Duodenal mucosa (tissue), 2 donors: Measurements from ENCODE around the gene STIM1.
"Not testable (repeated sequence)": the region's sequence is repeated elsewhere in the genome, so short reads cannot be mapped to it uniquely, and the experiment has no call there.

Experiments used
- H3K27ac ChIP-seq: one replicate; pipeline ENCODE4 v1.7.0; 2013; ENCODE audit warnings: low read depth, low read length
- H3K27me3 ChIP-seq, 2 donors: one replicate each; pipeline ENCODE4 v1.7.0; 2013; ENCODE audit warnings: low read length in 2 of 2, control low read depth in 1 of 2; ENCODE audit not compliant: insufficient read depth in 2 of 2, control insufficient read depth in 1 of 2
- H3K36me3 ChIP-seq, 2 donors: one replicate each; pipeline ENCODE4 v1.7.0; 2013; ENCODE audit warnings: low read length in 2 of 2, control low read depth in 1 of 2; ENCODE audit not compliant: insufficient read depth in 2 of 2, control insufficient read depth in 1 of 2
- H3K4me1 ChIP-seq, 2 donors: one replicate each; pipeline ENCODE4 v1.7.0; 2013; ENCODE audit warnings: low read length in 2 of 2, control low read depth in 1 of 2; ENCODE audit not compliant: insufficient read depth in 2 of 2, control insufficient read depth in 1 of 2
- H3K4me3 ChIP-seq, 2 donors: one replicate each; pipeline ENCODE4 v1.7.0; 2013; ENCODE audit warnings: low read length in 2 of 2, low read depth in 1 of 2
- H3K9ac ChIP-seq, 2 donors: one replicate each; pipeline ENCODE4 v1.7.0; 2013; ENCODE audit warnings: low read length in 2 of 2, low read depth in 1 of 2
- H3K9me3 ChIP-seq, 2 donors: one replicate each; pipeline ENCODE4 v1.7.0; 2013; ENCODE audit warnings: low read length in 2 of 2, control low read depth in 1 of 2; ENCODE audit not compliant: control insufficient read depth in 1 of 2

The STIM1 gene

DNA sequence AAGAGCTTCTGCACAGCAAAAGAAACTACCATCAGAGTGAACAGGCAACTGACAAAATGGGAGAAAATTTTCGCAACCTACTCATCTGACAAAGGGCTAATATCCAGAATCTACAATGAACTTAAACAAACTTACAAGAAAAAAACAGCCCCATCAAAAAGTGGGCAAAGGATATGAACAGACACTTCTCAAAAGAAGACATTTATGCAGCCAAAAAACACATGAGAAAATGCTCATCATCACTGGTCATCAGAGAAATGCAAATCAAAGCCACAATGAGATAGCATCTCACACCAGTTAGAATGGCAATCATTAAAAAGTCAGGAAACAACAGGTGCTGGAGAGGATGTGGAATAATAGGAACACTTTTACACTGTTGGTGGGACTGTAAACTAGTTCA is 149.3 kb downstream of the STIM1 start:
- H3K9ac ChIP-seq, H3K9me3 ChIP-seq, H3K27ac ChIP-seq, H3K36me3 ChIP-seq, H3K27me3 ChIP-seq, H3K4me3 ChIP-seq, H3K4me1 ChIP-seq: not testable (repeated sequence)

DNA sequence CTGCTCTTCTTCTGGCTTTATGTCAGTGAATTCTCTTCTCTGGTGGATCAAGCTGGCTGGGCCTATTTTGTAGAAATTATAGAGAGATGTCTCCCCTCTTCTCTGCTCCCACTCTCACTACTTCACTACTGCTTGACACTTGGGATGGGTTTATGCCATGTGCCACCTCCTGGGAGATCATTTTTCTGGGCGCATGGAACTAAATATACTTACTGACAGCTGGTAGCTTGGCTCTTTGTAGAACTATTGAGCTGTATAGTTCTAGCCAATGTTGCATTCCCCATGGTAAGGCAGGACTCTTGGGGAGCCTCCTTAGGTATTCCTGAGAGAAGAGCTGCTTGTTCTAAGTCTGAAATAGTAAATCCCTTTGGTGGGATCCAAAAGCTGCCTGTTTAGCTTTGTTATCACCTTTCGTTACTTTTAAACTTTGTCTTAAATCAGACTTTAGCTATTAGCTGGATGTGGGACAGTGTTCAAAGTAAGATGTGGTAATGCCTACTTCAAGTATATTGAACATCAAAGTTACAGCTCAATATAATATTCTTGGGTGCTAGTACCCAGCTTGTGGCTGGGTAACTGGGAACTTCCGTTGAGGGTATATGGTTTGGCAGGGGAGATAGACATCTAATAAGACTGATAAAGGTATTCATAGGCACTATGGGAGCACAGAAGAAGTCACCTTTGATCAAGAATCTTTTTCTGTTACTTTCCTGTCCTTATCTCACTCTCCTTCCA is 151.6 kb downstream of the STIM1 start:
- H3K9me3 ChIP-seq = no peaks in the 10 kb centered on the region
- H3K27ac ChIP-seq = no peak overlapping the region
- H3K27me3 ChIP-seq = no peaks in the 10 kb centered on the region
- H3K9ac ChIP-seq = no peak overlapping the region
- no peaks in the 10 kb centered on the region for H3K36me3 ChIP-seq
- H3K4me1 ChIP-seq = no peaks in the 10 kb centered on the region
- no peak overlapping the region for H3K4me3 ChIP-seq

DNA sequence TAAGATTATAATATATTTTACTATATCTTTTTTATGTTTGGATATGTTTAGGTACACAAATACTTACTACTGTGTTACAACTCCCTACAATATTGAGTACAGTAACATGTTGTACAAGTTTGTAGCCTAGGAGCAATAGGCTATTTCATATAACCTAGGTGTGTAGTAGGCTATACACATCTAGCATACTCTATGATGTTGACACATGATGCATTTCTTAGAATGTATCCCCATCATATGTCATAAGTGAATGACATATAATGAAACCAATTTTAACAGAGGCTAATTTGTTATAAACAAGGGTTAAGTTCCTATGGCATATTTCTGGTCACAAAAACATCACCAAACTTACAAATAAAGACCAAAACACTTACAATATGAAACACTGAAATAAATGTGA is 152.7 kb downstream of the STIM1 start:
- no peaks in the 10 kb centered on the region for H3K9me3 ChIP-seq
- H3K27me3 ChIP-seq = no peaks in the 10 kb centered on the region
- H3K4me3 ChIP-seq = no peak overlapping the region
- H3K27ac ChIP-seq = no peak overlapping the region
- no peaks in the 10 kb centered on the region for H3K36me3 ChIP-seq
- H3K9ac ChIP-seq = no peak overlapping the region
- H3K4me1 ChIP-seq = no peaks in the 10 kb centered on the region

GRCh38 chr11:4016602-4017001 is 161.1 kb downstream of the STIM1 start:
- not testable (repeated sequence) for H3K27ac ChIP-seq, H3K9me3 ChIP-seq, H3K9ac ChIP-seq, H3K4me1 ChIP-seq, H3K4me3 ChIP-seq, H3K36me3 ChIP-seq, H3K27me3 ChIP-seq

- no peaks in the 10 kb centered on the region for H3K9me3 ChIP-seq
- no peaks in the 10 kb centered on the region for H3K27me3 ChIP-seq
- no peaks in the 10 kb centered on the region for H3K36me3 ChIP-seq
Measured at GRCh38 chr11:4017129-4017528, 161.7 kb downstream of the STIM1 start.

DNA sequence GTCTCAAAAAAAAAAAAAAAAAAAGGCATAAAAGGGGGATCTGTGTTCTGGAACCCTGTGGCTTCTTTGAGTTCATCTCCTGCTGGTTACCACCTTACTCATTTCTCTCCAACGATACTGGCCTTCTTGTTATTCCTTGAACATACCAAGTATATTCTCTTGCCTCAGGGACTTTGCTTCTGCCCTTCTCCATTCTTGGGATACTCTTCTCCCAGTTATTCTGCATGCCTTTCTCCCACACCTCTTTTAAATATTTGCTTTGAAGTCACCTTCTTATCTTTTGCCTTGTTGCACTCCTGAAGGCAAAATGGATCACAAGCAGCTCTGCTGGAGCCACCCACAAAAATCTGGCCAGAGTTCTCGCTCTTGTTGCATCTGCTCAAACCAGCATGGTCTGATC is 163.2 kb downstream of the STIM1 start:
- Histone ChIP-seq H3K9ac (no peak overlapping the region), H3K9me3 (no peaks in the 10 kb centered on the region), H3K4me1 (no peaks in the 10 kb centered on the region), H3K4me3 (no peak overlapping the region), H3K27ac (no peak overlapping the region), H3K27me3 (no peaks in the 10 kb centered on the region), H3K36me3 (peaks cover 0 to 1% of the 10 kb centered on the region in 2 donors)

More at GRCh38 chr11:4017129-4017528, 161.7 kb downstream of the STIM1 start:
- no peaks in the 10 kb centered on the region for H3K4me1 ChIP-seq
- no peak overlapping the region for H3K4me3 ChIP-seq
- H3K9ac ChIP-seq = no peak overlapping the region
- no peak overlapping the region for H3K27ac ChIP-seq

GRCh38 chr11:4019891-4020290 is 164.4 kb downstream of the STIM1 start:
- H3K36me3 ChIP-seq = peaks cover 0 to 5% of the 10 kb centered on the region in 2 donors
- no peaks in the 10 kb centered on the region for H3K27me3 ChIP-seq
- no peaks in the 10 kb centered on the region for H3K4me1 ChIP-seq
- H3K4me3 ChIP-seq = no peak overlapping the region
- no peaks in the 10 kb centered on the region for H3K9me3 ChIP-seq
- H3K9ac ChIP-seq = no peak overlapping the region
- H3K27ac ChIP-seq = no peak overlapping the region

- Histone ChIP-seq H3K9ac (no peak overlapping the region), H3K27me3 (no peaks in the 10 kb centered on the region), H3K4me3 (no peak overlapping the region), H3K9me3 (no peaks in the 10 kb centered on the region), H3K36me3 (peaks cover 0 to 5% of the 10 kb centered on the region in 2 donors), H3K27ac (no peak overlapping the region), H3K4me1 (no peaks in the 10 kb centered on the region)
Measured at GRCh38 chr11:4022669-4023068, 167.2 kb downstream of the STIM1 start.

GRCh38 chr11:4025248-4025966 is 169.9 kb downstream of the STIM1 start:
- Histone ChIP-seq H3K9ac (no peak overlapping the region), H3K4me3 (no peak overlapping the region), H3K9me3 (no peaks in the 10 kb centered on the region), H3K4me1 (no peaks in the 10 kb centered on the region), H3K27ac (no peak overlapping the region), H3K36me3 (peaks cover 0 to 5% of the 10 kb centered on the region in 2 donors), H3K27me3 (no peaks in the 10 kb centered on the region)

DNA sequence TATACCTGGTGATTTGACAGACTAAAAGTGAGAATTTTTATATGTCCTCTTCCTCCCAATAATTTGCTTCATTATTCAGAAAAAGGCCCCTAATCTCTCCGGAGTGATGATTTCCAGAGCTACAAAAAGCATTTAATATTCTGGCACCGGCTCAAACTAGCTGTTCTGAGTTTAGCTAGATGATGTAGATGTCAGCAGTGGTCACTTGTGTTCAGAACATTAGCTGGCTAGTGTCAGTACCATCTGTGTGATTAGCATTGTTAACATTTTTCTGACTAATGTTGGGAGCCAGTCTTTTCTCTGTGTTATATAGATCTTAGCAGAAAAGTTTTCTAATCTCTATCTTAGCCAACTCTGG is 170.5 kb downstream of the STIM1 start:
- H3K9ac ChIP-seq = no peak overlapping the region
- peaks cover 0 to 5% of the 10 kb centered on the region in 2 donors for H3K36me3 ChIP-seq
- no peak overlapping the region for H3K27ac ChIP-seq
- H3K4me3 ChIP-seq = no peak overlapping the region
- H3K27me3 ChIP-seq = no peaks in the 10 kb centered on the region
- H3K4me1 ChIP-seq = no peaks in the 10 kb centered on the region
- H3K9me3 ChIP-seq = no peaks in the 10 kb centered on the region
